Raji (cell line): Measurements from ENCODE around the gene CDHR4.

Experiments
- POLR2A ChIP-seq: IDR thresholded peaks from 2 replicates; pipeline ENCODE4 v1.6.1; 2011; ENCODE audit warnings: low read depth, low read length, control low read depth; ENCODE audit not compliant: insufficient read depth

The CDHR4 gene

GRCh38 chr3:49805897-49806701 lies 6.4 kb upstream of the CDHR4 start:
- no peak for TF ChIP-seq POLR2A

GRCh38 chr3:49805367-49805782 lies 5.7 kb upstream of the CDHR4 start:
- 0 out of 2 replicates have a peak, but pooled peaks have one; percentile 17 for TF ChIP-seq POLR2A

- TF ChIP-seq POLR2A, result no peak
Measured at GRCh38 chr3:49804141-49805041, 4.7 kb upstream of the CDHR4 start.

- no peak for TF ChIP-seq POLR2A
Measured at GRCh38 chr3:49803465-49804140, 3.9 kb upstream of the CDHR4 start.

GRCh38 chr3:49802719-49803464 lies 3.2 kb upstream of the CDHR4 start, which contains the start of gene INKA1:
INKA1 (plus strand) TSS chr3:49803261; CDS start chr3:49803393, 132 bp downstream.
- peak; percentile 52 for TF ChIP-seq POLR2A

GRCh38 chr3:49801160-49801559 lies 1.5 kb upstream of the CDHR4 start:
- no peak for TF ChIP-seq POLR2A

GRCh38 chr3:49799105-49799504 lies 568 bp downstream of the CDHR4 start:
- TF ChIP-seq POLR2A, result no peak

- TF ChIP-seq POLR2A, result no peak
Measured at GRCh38 chr3:49794926-49795905, 4.5 kb downstream of the CDHR4 start.

GRCh38 chr3:49794431-49794830 lies 5.2 kb downstream of the CDHR4 start:
- no peak for TF ChIP-seq POLR2A

- no peak for TF ChIP-seq POLR2A
Measured at GRCh38 chr3:49793486-49794085, 6.1 kb downstream of the CDHR4 start.

- TF ChIP-seq POLR2A, result no peak
Measured at GRCh38 chr3:49792371-49793150, 7.1 kb downstream of the CDHR4 start.

- TF ChIP-seq POLR2A, result no peak
Measured at GRCh38 chr3:49791571-49791970, 8.1 kb downstream of the CDHR4 start.
